Loucy (cell line): ENCODE data around the gene BTBD16.

Source experiments
- H2AFZ ChIP-seq: fragments of 200-600 bp; sonication (generic); 2 replicates; pipeline ENCODE4 v1.6.0; 2016; ENCODE audit warnings: antibody characterized with exemption, mild to moderate bottlenecking, low read length, moderate library complexity
- H3F3A ChIP-seq: fragments of 200-600 bp; 2 replicates; pipeline ENCODE4 v1.6.0; 2016; ENCODE audit warnings: antibody characterized with exemption, low read depth, mild to moderate bottlenecking
- H3K27me3 ChIP-seq: fragments of 200-600 bp; sonication (generic); 2 replicates; pipeline ENCODE4 v1.6.1; 2014; ENCODE audit warnings: low read length, mild to moderate bottlenecking; ENCODE audit not compliant: insufficient read depth, poor library complexity, severe bottlenecking
- H3K36me3 ChIP-seq: fragments of 200-600 bp; sonication (generic); 2 replicates; pipeline ENCODE4 v1.6.1; 2016; ENCODE audit warnings: low read length; ENCODE audit not compliant: insufficient read depth
- H3K4me1 ChIP-seq: fragments of 200-600 bp; sonication (generic); 2 replicates; pipeline ENCODE4 v1.5.1; 2014; ENCODE audit warnings: low read length, mild to moderate bottlenecking; ENCODE audit not compliant: insufficient read depth, poor library complexity, severe bottlenecking
- H3K4me2 ChIP-seq: fragments of 200-600 bp; sonication (generic); 2 replicates; pipeline ENCODE4 v1.6.0; 2014; ENCODE audit warnings: antibody characterized with exemption, low read length, low read depth, mild to moderate bottlenecking; ENCODE audit not compliant: poor library complexity, severe bottlenecking
- H3K4me3 ChIP-seq: fragments of 200-600 bp; sonication (generic); 2 replicates; pipeline ENCODE4 v1.5.1; 2014; ENCODE audit warnings: low read length, mild to moderate bottlenecking, mixed read lengths; ENCODE audit not compliant: poor library complexity, severe bottlenecking
- H3K79me2 ChIP-seq: fragments of 200-600 bp; sonication (generic); 2 replicates; pipeline ENCODE4 v1.6.1; 2014; ENCODE audit warnings: low read length; ENCODE audit not compliant: insufficient read depth
- H3K9ac ChIP-seq: fragments of 200-600 bp; sonication (generic); 2 replicates; pipeline ENCODE4 v1.6.0; 2014; ENCODE audit warnings: mild to moderate bottlenecking, low read depth, low read length, moderate library complexity; ENCODE audit not compliant: poor library complexity, severe bottlenecking
- H3K9me2 ChIP-seq: fragments of 200-600 bp; sonication (generic); replicated peaks from 2 replicates; pipeline ENCODE4 v1.6.1; 2016; ENCODE audit warnings: low read depth, low read length, mixed read lengths
- H3K9me3 ChIP-seq: fragments of 200-600 bp; sonication (generic); 2 replicates; pipeline ENCODE4 v1.6.1; 2014; ENCODE audit warnings: mild to moderate bottlenecking, antibody characterized with exemption, low read length, low read depth; ENCODE audit not compliant: insufficient read depth
- H4K20me1 ChIP-seq: fragments of 200-600 bp; sonication (generic); 2 replicates; pipeline ENCODE4 v1.6.0; 2014; ENCODE audit warnings: antibody characterized with exemption, low read length, mild to moderate bottlenecking; ENCODE audit not compliant: insufficient read depth, poor library complexity, severe bottlenecking
- EZH2phosphoT487 ChIP-seq: fragments of 200-600 bp; IDR thresholded peaks from 2 replicates; pipeline ENCODE4 v1.6.1; 2018; ENCODE audit warnings: antibody characterized with exemption, mild to moderate bottlenecking, moderate library complexity, borderline replicate concordance
- TF ChIP-seq, protein P1 (sequence below): fragments of 200-600 bp; sonication (generic); conservative IDR thresholded peaks from 2 replicates; pipeline ENCODE4 v1.5.1; 2014; ENCODE audit warnings: mild to moderate bottlenecking, antibody characterized with exemption, low read length

The BTBD16 gene

DNA sequence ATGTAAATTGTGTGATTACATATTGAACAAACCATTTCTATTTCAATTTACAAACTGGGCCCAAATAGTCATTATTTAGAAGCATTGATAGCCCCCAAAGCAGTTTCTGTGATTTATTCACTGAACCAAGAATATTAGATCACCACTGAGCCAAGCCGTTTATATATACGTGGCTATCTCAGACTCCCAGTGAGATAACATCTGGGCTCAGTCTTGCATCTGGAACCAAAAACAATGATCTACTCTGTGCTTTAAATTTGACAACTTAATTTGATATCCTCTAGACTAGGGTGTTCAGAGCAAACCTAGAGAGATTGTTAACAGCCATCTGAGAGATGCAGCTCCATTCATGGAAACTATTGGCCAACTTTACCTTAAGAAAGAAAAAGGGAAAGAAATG, 41.4 kb upstream of the BTBD16 start:
- Histone ChIP-seq H3K9me2 (no peaks in the 10 kb centered on the region), H3K4me3 (no peak overlapping the region), H3K36me3 (no peaks in the 10 kb centered on the region), H3K79me2 (no peaks in the 10 kb centered on the region), H3F3A (no peaks in the 10 kb centered on the region), H4K20me1 (no peaks in the 10 kb centered on the region), H3K9me3 (no peaks in the 10 kb centered on the region; the same call in 1 of the 2 replicates), H3K4me1 (no peaks in the 10 kb centered on the region), H2AFZ (no peak overlapping the region), H3K27me3 (no peaks in the 10 kb centered on the region), H3K9ac (no peak overlapping the region), H3K4me2 (no peak overlapping the region)
- TF ChIP-seq, protein P1, sequence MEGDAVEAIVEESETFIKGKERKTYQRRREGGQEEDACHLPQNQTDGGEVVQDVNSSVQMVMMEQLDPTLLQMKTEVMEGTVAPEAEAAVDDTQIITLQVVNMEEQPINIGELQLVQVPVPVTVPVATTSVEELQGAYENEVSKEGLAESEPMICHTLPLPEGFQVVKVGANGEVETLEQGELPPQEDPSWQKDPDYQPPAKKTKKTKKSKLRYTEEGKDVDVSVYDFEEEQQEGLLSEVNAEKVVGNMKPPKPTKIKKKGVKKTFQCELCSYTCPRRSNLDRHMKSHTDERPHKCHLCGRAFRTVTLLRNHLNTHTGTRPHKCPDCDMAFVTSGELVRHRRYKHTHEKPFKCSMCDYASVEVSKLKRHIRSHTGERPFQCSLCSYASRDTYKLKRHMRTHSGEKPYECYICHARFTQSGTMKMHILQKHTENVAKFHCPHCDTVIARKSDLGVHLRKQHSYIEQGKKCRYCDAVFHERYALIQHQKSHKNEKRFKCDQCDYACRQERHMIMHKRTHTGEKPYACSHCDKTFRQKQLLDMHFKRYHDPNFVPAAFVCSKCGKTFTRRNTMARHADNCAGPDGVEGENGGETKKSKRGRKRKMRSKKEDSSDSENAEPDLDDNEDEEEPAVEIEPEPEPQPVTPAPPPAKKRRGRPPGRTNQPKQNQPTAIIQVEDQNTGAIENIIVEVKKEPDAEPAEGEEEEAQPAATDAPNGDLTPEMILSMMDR: no peak
- no peak for TF ChIP-seq EZH2phosphoT487

DNA sequence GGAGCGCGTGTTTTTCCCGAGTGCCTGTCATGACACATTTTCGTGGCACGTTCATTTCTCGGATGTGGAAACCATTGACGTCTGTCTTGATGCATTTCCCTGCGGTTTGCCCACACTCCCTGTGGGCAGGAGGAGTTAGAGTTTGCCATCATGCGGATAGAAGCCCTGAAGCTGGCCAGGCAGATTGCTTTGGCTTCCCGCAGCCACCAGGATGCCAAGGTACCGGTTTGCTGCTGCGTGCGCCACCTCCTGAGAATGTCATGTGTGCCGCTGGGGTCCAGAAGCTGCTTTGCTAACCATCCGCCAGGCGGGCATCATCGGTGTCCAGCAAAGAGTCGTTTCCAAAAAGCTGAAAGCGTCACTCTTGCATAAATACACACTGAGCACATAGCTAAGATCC, 40.9 kb upstream of the BTBD16 start:
- no peak overlapping the region for H3K4me3 ChIP-seq
- no peaks in the 10 kb centered on the region for H3K27me3 ChIP-seq
- TF ChIP-seq EZH2phosphoT487: no peak
- TF ChIP-seq, protein P1: no peak
- H3K4me2 ChIP-seq: no peak overlapping the region
- H2AFZ ChIP-seq: no peak overlapping the region
- no peaks in the 10 kb centered on the region for H3K36me3 ChIP-seq
- no peaks in the 10 kb centered on the region for H3K79me2 ChIP-seq
- H3K9ac ChIP-seq: no peak overlapping the region
- H3F3A ChIP-seq: no peaks in the 10 kb centered on the region
- H4K20me1 ChIP-seq: no peaks in the 10 kb centered on the region
- H3K4me1 ChIP-seq: no peaks in the 10 kb centered on the region
- H3K9me3 ChIP-seq: no peaks in the 10 kb centered on the region; the same call in 1 of the 2 replicates
- H3K9me2 ChIP-seq: no peaks in the 10 kb centered on the region

DNA sequence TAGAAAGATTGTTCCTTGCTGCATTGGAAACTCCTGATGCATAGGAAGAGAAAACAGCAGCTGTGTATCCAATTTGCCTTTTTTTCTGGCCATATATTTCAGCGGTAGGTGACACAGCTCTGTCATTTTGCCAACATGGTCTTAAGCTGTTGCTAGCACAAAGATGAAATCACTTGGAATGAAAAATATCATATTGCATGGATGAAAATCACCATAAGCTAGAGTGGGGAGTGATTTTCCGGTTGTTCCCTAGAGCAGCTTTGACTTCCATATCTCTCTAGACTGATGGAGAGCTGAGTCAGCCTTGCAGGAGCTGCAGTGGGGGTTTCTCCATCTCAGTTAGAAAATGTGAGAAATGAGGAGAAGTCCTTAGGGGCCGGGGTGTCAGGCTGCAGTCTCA, 38.3 kb upstream of the BTBD16 start:
- H3F3A ChIP-seq: no peaks in the 10 kb centered on the region
- no peaks in the 10 kb centered on the region for H4K20me1 ChIP-seq
- H3K4me1 ChIP-seq: no peaks in the 10 kb centered on the region
- no peak overlapping the region for H3K9ac ChIP-seq
- H3K79me2 ChIP-seq: no peaks in the 10 kb centered on the region
- H3K4me2 ChIP-seq: no peak overlapping the region
- no peaks in the 10 kb centered on the region; the same call in 1 of the 2 replicates for H3K9me3 ChIP-seq
- H3K9me2 ChIP-seq: no peaks in the 10 kb centered on the region
- H2AFZ ChIP-seq: no peak overlapping the region
- H3K36me3 ChIP-seq: no peaks in the 10 kb centered on the region
- no peak overlapping the region for H3K4me3 ChIP-seq
- no peaks in the 10 kb centered on the region for H3K27me3 ChIP-seq
- TF ChIP-seq, protein P1: no peak
